ENCODE data around the gene KHNYN. TPM values are rescaled to one million over a fixed set of nuclear protein-coding genes. Genes with fewer than 3 reads are reported as not detected.

The KHNYN gene
- total and polyA plus RNA-seq, 2 experiments from 2014 or later = 15.3 to 36.2 TPM

- Histone ChIP-seq H3K4me2 (ENCODE audit: unreplicated experiment) (peak overlapping the region; percentile 97), H3K27me3 (replicated peaks; ENCODE audit: insufficient read depth) (no peaks in the 10 kb centered on the region), H3F3A (ENCODE audit: insufficient read depth) (peaks cover 46% of the 10 kb centered on the region), H3K4me3 (peak overlapping the region; percentile 97), H3K9ac (peak overlapping the region; percentile 97), H2AFZ (peak overlapping the region; percentile 73), H3K79me2 (ENCODE audit: insufficient read depth) (peaks cover 36% of the 10 kb centered on the region), H3K4me1 (ENCODE audit: insufficient read depth) (peaks cover 45% of the 10 kb centered on the region), H3K9me3 (ENCODE audit: low read depth) (no peaks in the 10 kb centered on the region), H3K27ac (peak overlapping the region; percentile 98), H3K9me2 (ENCODE audit: insufficient read depth) (no peaks in the 10 kb centered on the region), H3K36me3 (ENCODE audit: low read depth) (peaks cover 10% of the 10 kb centered on the region), H4K20me1 (ENCODE audit: insufficient read depth) (no peaks in the 10 kb centered on the region)
- WGBS, 2 experiments (ENCODE audit: low coverage in 1 of 2, low lambda C conversion rate in 2 of 2, missing lambda C conversion rate in 2 of 2) = 86 to 88% methylated on average over 13 to 18 of the region's 18 CpGs
- TF ChIP-seq EZH2 (IDR thresholded peaks at IDR 0.05; ENCODE audit: insufficient read depth, poor library complexity, severe bottlenecking) (no peak), EZH2phosphoT487 (IDR thresholded peaks at IDR 0.05; ENCODE audit: insufficient read depth, low read depth) (no peak)
- peak; percentile 33 for DNase-seq
- in situ Hi-C loops (cut with MboI) = no loop called here
These were observed 943 bp upstream of the KHNYN start for GRCh38 chr14:24428628-24429394.

- Histone ChIP-seq H3K79me2 (ENCODE audit: insufficient read depth) (peaks cover 46% of the 10 kb centered on the region), H3K4me3 (peak overlapping the region; percentile 97), H4K20me1 (ENCODE audit: insufficient read depth) (no peaks in the 10 kb centered on the region), H3K9me2 (ENCODE audit: insufficient read depth) (no peaks in the 10 kb centered on the region), H3K4me1 (ENCODE audit: insufficient read depth) (peaks cover 40% of the 10 kb centered on the region), H3K36me3 (ENCODE audit: low read depth) (peaks cover 14% of the 10 kb centered on the region), H3K9ac (peak overlapping the region; percentile 97), H3K27me3 (replicated peaks; ENCODE audit: insufficient read depth) (no peaks in the 10 kb centered on the region), H3K9me3 (ENCODE audit: low read depth) (no peaks in the 10 kb centered on the region), H3F3A (ENCODE audit: insufficient read depth) (peaks cover 40% of the 10 kb centered on the region), H3K4me2 (ENCODE audit: unreplicated experiment) (peak overlapping the region; percentile 97), H2AFZ (no peak overlapping the region), H3K27ac (peak overlapping the region; percentile 98)
- peak; percentile 91 for DNase-seq
- TF ChIP-seq EZH2 (IDR thresholded peaks at IDR 0.05; ENCODE audit: insufficient read depth, poor library complexity, severe bottlenecking) = no peak
- TF ChIP-seq EZH2phosphoT487 (IDR thresholded peaks at IDR 0.05; ENCODE audit: insufficient read depth, low read depth) = no peak
- WGBS, 2 experiments (ENCODE audit: low coverage in 1 of 2, low lambda C conversion rate in 2 of 2, missing lambda C conversion rate in 2 of 2) = 2% methylated on average over 9 to 24 of the region's 28 CpGs
- in situ Hi-C loops (cut with MboI) = no loop called here
These were observed 458 bp downstream of the KHNYN start for GRCh38 chr14:24430143-24430681.

GRCh38 chr14:24430682-24431568 is 1.2 kb downstream of the KHNYN start:
- 0 to 1% methylated on average over 19 of the region's 19 CpGs for WGBS, 2 experiments (ENCODE audit: low coverage in 1 of 2, low lambda C conversion rate in 2 of 2, missing lambda C conversion rate in 2 of 2)
- Histone ChIP-seq H3K9me2 (ENCODE audit: insufficient read depth) (no peaks in the 10 kb centered on the region), H3K4me3 (peak overlapping the region; percentile 97), H3K27me3 (replicated peaks; ENCODE audit: insufficient read depth) (no peaks in the 10 kb centered on the region), H4K20me1 (ENCODE audit: insufficient read depth) (no peaks in the 10 kb centered on the region), H3K36me3 (ENCODE audit: low read depth) (peaks cover 18% of the 10 kb centered on the region), H3K27ac (peak overlapping the region; percentile 98), H3F3A (ENCODE audit: insufficient read depth) (peaks cover 40% of the 10 kb centered on the region), H3K4me1 (ENCODE audit: insufficient read depth) (peaks cover 34% of the 10 kb centered on the region), H2AFZ (no peak overlapping the region), H3K9ac (peak overlapping the region; percentile 97), H3K9me3 (ENCODE audit: low read depth) (no peaks in the 10 kb centered on the region), H3K79me2 (ENCODE audit: insufficient read depth) (peaks cover 46% of the 10 kb centered on the region), H3K4me2 (ENCODE audit: unreplicated experiment) (peak overlapping the region; percentile 97)
- in situ Hi-C loops (cut with MboI) = no loop called here
- TF ChIP-seq EZH2phosphoT487 (IDR thresholded peaks at IDR 0.05; ENCODE audit: insufficient read depth, low read depth) (no peak), EZH2 (IDR thresholded peaks at IDR 0.05; ENCODE audit: insufficient read depth, poor library complexity, severe bottlenecking) (no peak)
- DNase-seq = peak; percentile 80

- peaks cover 33% of the 10 kb centered on the region for H3K4me1 ChIP-seq (ENCODE audit: insufficient read depth)
- TF ChIP-seq EZH2 (IDR thresholded peaks at IDR 0.05; ENCODE audit: insufficient read depth, poor library complexity, severe bottlenecking) = no peak
- TF ChIP-seq EZH2phosphoT487 (IDR thresholded peaks at IDR 0.05; ENCODE audit: insufficient read depth, low read depth) = no peak
- H3K79me2 ChIP-seq (ENCODE audit: insufficient read depth) = peaks cover 46% of the 10 kb centered on the region
- H3K36me3 ChIP-seq (ENCODE audit: low read depth) = peaks cover 24% of the 10 kb centered on the region
- DNase-seq = peak; percentile 97
- WGBS, 2 experiments (ENCODE audit: low coverage in 1 of 2, low lambda C conversion rate in 2 of 2, missing lambda C conversion rate in 2 of 2) = 3% methylated on average over 12 to 15 of the region's 15 CpGs
- H3K4me2 ChIP-seq (ENCODE audit: unreplicated experiment) = peak overlapping the region; percentile 97
- H3K9me2 ChIP-seq (ENCODE audit: insufficient read depth) = no peaks in the 10 kb centered on the region
- peak overlapping the region; percentile 97 for H3K9ac ChIP-seq
- H3K27me3 ChIP-seq (replicated peaks; ENCODE audit: insufficient read depth) = no peaks in the 10 kb centered on the region
- H3F3A ChIP-seq (ENCODE audit: insufficient read depth) = peaks cover 39% of the 10 kb centered on the region
- in situ Hi-C loops (cut with MboI) = no loop called here
- H2AFZ ChIP-seq = no peak overlapping the region
- peak overlapping the region; percentile 97 for H3K4me3 ChIP-seq
- H3K9me3 ChIP-seq (ENCODE audit: low read depth) = no peaks in the 10 kb centered on the region
- H3K27ac ChIP-seq = peak overlapping the region; percentile 98
- no peaks in the 10 kb centered on the region for H4K20me1 ChIP-seq (ENCODE audit: insufficient read depth)
These were observed 2.0 kb downstream of the KHNYN start for GRCh38 chr14:24431569-24432258.

Data from GM23248 (cell line).